Liver (tissue), 3 donors: ENCODE data around the gene UFD1.

Experiments used
- RAD21 ChIP-seq, 2 donors: IDR thresholded peaks; 2 replicates each; pipeline ENCODE4 v1.6.1; 2016; ENCODE audit warnings: antibody characterized with exemption in 2 of 2, mild to moderate bottlenecking in 2 of 2
- TAF1 ChIP-seq: conservative IDR thresholded peaks from 2 replicates; pipeline ENCODE4 v1.6.1; 2016; ENCODE audit warnings: antibody characterized with exemption, mild to moderate bottlenecking
- YY1 ChIP-seq: IDR thresholded peaks from 2 replicates; pipeline ENCODE4 v1.6.1; 2016; ENCODE audit warnings: antibody characterized with exemption, mild to moderate bottlenecking
- TF ChIP-seq, protein P1 (sequence below): fragments of 150-350 bp; IDR thresholded peaks from 2 replicates; pipeline ENCODE4 v1.5.1; 2017; ENCODE audit warnings: improper control_type of control experiment, low read depth, low read length; ENCODE audit not compliant: missing input control
- donor health status: healthy.
- donor health status: healthy.

DNA sequence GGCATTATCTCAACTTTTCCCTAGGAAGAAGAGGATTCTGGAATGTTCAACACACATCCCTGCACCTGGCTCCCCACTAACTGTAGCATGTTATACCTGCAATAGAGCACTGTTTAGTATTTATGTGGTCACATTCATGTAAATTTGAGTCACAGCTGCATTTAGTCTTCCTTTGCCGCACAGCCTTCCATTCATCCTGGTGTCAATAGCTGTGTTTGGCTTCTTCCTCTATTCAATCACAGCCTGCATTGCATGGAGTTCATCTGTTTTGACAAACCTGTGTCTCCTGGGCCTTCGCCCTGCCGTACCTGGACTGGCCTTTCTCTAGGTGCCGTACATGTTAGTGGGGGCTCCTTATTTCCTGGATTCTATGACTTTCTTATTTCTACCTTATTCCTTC, 27.4 kb downstream of the UFD1 start:
- TF ChIP-seq RAD21 (IDR thresholded peaks at IDR 0.05), result no peak
- TF ChIP-seq, protein P1, sequence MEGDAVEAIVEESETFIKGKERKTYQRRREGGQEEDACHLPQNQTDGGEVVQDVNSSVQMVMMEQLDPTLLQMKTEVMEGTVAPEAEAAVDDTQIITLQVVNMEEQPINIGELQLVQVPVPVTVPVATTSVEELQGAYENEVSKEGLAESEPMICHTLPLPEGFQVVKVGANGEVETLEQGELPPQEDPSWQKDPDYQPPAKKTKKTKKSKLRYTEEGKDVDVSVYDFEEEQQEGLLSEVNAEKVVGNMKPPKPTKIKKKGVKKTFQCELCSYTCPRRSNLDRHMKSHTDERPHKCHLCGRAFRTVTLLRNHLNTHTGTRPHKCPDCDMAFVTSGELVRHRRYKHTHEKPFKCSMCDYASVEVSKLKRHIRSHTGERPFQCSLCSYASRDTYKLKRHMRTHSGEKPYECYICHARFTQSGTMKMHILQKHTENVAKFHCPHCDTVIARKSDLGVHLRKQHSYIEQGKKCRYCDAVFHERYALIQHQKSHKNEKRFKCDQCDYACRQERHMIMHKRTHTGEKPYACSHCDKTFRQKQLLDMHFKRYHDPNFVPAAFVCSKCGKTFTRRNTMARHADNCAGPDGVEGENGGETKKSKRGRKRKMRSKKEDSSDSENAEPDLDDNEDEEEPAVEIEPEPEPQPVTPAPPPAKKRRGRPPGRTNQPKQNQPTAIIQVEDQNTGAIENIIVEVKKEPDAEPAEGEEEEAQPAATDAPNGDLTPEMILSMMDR, result no peak
- no peak for TF ChIP-seq YY1
- TF ChIP-seq TAF1, result no peak
